GM08714 (cell line): ENCODE results near the gene TCF19.
"Not testable (repeated sequence)": the region's sequence is repeated elsewhere in the genome, so short reads cannot be mapped to it uniquely, and the experiment has no call there.

Experiments
- H3K4me3 ChIP-seq: fragments of 200-500 bp; sonication (Bioruptor generic); 2 replicates; pipeline ENCODE4 v1.5.1; 2014; ENCODE audit warnings: mild to moderate bottlenecking, low read length, inconsistent platforms
- ZNF274 ChIP-seq: IDR thresholded peaks from 2 replicates; pipeline ENCODE4 v1.6.1; 2012; ENCODE audit warnings: mild to moderate bottlenecking, low read depth, low read length

Gene TCF19

DNA sequence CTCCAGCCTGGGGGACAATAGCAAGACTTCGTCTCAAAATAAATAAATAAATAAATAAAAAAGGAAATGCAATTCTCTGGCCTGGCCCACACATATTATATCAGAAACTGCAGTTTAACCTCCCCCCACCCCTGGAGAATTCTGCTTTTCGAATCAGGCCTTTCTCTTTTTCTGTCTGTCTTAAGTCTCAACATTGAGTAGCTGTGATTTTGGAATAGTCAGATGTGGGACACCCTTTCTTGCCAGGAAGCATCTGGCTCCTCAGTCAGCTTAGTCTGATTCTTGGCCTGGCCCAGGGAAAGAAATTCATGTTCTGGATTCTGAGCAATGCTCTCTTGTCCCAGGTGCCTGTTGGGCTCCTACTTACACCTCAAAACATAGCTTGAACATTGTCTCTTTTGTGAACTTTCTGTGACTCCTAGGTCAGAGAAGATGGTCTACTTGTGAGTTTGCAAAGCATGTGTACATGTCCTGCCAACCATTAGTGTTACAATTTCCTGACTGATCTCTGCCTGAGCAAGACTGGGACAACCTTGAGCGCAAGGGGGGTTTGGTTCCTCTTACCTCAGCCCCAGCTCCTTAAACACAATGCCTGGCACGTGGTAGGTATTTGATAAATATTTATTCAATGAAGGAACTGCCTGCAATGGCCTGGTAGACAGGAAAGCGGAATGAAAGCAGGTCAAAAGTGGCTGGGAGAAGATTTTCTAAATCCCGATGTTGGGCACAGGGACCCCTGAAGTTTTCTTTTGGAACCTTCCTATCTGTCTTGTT lies 35.9 kb downstream of the TCF19 start:
- TF ChIP-seq ZNF274 = no peak
- H3K4me3 ChIP-seq = no peak overlapping the region

DNA sequence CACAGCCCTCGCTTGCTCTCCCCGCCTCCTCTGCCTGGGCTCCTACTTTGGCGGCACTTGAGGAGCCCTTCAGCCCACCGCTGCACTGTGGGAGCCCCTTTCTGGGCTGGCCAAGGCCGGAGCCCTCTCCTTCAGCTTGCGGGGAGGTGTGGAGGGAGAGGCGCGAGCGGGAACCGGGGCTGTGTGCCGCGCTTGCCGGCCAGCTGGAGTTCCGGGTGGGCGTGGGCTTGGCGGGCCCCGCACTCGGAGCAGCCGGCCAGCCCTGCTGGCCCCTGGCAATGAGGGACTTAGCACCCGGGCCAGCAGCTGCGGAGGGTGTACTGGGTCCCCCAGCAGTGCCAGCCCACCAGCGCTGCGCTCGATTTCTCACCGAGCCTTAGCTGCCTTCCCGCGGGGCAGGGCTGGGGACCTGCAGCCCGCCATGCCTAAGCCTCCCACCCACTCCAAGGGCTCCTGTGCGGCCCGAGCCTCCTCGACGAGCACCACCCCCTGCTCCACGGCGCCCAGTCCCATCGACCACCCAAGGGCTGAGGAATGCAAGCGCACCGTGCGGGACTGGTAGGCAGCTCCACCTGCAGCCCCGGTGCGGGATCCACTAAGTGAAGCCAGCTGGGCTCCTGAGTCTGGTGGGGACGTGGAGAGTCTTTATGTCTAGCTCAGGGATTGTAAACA lies 37.1 kb downstream of the TCF19 start:
- not testable (repeated sequence) for H3K4me3 ChIP-seq

DNA sequence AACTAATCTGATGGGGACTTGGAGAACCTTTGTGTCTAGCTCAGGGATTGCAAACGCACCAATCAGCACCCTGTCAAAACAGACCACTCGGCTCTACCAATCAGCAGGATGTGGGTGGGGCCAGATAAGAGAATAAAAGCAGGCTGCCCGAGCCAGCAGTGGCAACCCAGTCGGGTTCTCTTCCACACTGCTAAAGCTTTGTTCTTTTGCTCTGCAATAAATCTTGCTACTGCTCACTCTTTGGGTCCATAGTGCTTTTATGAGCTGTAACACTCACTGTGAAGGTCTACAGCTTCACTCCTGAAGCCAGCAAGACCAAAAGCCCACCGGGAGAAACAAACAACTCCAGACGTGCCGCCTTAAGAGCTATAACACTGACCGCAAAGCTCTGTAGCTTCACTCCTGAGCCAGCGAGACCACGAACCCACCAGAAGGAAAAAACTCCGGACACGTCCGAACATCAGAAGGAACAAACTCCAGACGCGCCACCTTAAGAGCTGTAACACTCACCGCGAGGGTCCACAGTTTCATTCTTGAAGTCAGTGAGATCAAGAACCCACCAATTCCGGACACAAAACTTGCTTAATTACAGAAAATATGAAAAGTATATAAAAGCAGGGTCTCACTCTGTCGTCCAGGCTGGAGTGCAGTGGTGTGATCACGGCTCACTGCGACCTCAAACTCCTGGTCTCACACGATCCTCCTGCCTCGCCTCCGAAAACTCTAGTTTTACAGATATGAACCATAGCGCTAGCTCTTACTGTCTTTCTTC lies 38.0 kb downstream of the TCF19 start:
- H3K4me3 ChIP-seq = not testable (repeated sequence)

DNA sequence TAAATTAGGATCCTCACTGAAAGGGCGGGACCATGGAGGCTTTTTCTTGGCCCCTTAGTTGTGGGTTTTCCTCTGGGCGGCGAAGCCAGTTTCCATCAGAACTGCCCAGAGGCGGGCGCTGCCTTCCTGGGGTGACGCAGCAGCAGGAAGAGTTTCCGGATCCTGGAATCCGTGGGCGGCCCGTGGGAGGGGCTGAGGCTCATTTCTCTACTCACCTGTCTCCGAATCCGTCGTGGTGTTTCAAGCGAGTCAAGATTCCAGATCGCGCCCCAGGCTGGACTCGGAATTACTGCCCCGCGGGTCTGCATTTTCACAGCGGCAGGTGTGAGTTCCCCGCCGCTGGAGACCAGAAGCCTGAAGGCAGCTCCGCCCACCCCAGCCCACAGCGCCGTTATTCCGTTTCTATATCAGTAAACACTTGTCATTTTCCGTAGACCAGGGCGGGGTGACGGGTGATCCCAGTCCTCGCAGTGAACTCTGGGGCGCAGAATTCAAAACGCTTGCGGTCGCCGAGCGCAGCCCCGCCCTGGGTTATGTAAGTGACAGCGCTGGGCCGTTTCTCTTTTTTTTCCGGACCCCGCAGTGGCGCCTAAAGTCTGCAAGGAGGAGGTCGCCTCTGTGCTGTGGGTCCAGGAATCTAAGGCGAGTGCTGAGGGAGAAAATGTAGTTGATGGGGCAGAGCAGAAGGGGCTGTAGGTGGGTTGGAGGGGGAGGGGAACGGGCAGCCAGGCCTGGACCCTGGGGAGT lies 39.3 kb downstream of the TCF19 start:
- peak overlapping the region; percentile 85 for H3K4me3 ChIP-seq

DNA sequence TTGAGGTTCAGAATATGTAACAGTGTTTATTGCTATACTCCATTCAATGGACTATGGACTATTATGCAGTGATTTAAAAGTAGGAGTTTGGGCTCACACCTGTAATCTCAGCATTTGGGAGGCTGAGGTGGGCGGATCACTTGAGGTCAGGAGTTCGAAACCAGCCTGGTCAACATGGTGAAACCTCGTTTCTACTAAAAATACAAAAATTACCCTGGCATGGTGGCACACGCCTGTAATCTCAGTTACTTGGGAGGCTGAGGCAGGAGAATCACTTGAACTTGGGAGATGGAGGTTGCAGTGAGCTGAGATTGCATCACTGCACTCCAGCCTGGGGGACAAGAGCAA lies 40.7 kb downstream of the TCF19 start:
- H3K4me3 ChIP-seq = peak overlapping the region; percentile 85; the same call in 1 of the 2 replicates

More for the DNA sequence above, 39.3 kb downstream of the TCF19 start:
- no peak for TF ChIP-seq ZNF274

DNA sequence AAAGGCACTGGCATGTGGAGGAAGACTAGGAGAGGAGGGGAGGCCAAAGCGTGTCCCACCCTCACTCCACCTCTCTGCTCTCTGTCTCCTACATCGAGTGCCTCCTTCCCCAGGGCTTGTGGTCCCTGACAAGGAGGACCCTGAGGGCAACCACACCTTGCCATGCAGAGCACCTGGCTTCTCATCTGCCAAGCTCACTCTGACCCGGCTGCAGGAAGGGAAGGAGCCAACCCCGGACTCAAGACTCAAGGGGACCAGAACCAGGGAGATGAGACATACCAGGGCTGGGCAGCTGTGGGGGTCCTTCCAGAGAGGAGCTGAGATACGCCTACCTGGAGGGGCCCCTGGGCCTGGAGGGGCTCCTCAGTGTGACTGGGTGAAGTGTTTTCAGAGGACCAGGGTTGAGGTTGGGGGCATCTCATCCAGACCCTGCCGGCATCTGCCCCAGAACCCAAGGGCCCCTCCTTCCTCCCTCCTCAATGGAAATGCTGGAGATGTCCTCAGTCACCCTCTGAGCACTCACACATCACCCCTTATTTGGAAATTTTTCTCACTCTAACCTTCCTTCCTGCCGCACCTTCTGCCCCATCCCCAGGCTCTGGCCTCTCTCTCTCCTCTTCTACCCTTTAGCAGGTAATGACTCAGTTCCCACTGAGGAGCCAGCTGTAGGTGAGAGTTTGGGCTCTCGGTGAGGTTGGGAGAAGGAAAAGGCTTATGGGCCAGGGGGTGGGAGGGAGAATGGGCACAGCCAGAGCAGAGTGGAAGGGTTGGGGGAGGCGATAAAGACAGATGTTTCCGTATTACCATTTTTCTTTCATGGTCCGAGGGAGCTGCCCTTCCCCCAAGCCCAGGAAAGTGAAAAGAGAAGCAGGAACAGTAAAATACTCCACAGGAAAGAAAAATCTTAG lies 44.1 kb downstream of the TCF19 start:
- peak overlapping the region; percentile 84; the same call in 1 of the 2 replicates for H3K4me3 ChIP-seq

DNA sequence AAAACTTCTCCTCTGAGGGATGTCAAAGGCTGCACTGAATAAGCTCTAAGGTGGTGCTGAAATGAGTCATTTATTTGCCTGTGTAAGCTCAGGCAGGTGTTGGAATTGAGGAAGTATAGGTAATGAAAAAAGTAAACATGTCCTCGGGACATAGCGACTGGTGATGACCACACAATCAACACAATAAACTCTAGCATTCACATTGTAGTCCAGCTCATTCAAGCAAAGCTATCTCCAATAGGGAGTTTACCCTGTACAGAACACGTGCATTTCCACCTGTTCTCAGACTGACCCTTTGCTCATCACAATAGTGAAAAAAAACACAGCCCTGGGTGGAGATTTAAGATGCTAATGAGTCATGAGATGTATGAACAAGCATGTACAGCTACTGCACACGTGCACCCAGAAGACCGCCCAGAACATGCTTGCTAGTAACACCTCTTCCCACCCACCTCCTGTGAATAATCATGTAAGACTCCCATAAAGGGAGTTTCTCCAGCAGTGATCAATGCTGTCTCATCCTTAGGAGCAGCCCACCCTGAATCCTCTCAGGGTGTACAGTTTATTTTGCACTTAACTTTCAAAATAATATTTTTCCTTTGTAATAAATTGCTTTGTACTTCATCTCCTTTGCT lies 45.1 kb downstream of the TCF19 start:
- H3K4me3 ChIP-seq = peak overlapping the region; percentile 84
- TF ChIP-seq ZNF274 = no peak

More for the DNA sequence above, 44.1 kb downstream of the TCF19 start:
- TF ChIP-seq ZNF274 = no peak

DNA sequence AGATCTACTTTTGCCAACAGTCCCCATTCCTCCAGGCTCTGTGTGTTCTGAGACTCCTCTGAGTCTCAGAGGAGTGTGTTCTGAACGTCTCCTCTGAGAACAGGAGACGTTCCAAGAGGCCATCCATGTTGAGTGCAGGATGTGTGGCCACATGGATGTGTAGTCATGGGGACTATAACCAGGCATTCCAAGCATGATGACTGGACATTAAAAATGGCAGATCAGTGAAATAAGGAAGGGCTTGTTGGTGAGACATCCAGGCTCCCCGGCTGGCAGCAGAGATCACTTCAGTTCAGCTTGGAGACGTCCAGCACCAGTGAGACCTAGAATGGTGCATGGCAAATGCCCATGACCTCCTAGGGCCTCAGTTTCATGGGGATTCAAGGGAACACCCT lies 46.4 kb downstream of the TCF19 start:
- peak overlapping the region; percentile 84; the same call in 1 of the 2 replicates for H3K4me3 ChIP-seq
- no peak for TF ChIP-seq ZNF274

DNA sequence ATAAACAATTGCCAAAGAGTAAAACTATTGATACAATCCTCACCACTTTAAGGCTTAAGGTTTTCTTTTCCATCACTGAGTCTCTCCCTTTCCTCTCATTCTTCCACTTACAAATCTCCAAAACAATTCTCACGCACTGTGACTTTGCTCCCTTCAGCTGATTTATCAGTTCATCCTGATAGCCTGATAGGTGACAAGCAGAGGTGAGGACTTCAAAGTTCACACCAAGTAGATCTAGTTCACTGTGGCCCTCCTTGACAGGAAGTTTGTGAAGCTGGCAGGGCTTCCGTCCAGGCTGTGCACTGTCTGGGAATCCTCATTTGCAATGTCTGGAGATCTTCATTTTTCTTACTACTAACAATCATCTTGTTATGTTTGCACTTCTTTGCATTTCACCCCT lies 47.2 kb downstream of the TCF19 start:
- H3K4me3 ChIP-seq = no peak overlapping the region
- no peak for TF ChIP-seq ZNF274

DNA sequence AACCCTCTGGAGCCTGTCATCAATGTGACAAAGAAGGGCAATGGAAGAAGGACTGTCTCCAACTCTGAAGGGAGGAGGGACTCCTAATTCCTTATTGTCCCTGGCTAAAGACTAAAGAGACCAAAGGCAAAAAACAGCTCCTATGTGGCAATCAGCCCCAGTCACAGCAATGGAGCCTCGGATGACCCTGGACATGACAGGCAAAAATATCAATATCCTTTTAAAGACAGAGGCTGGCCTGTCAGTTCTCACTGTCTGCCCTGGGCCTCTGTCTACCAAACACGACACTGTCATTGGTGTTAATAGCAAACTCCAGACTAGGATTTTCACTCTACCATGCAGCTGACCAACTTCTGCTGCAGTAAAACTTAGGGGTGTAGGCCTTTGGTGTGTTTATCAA lies 50.1 kb downstream of the TCF19 start:
- H3K4me3 ChIP-seq = no peak overlapping the region
- TF ChIP-seq ZNF274 = no peak

DNA sequence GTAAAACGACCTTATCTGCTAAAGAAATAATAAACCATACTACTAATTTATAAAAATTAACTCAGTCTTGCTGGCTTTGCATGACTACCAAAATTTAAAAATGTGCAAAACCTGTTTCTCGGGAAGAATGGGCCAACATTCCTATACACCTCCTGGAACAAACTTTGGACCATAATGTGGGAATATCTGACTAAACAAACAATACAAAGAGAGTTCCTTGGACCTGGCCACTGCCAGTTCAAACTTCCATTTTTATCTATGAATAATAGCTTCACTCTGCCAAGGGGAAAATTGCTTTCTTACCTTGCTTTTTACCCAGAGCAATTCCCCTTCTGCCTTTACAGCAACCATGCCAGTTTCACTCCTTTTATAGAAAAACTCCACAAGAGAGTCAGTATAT lies 50.7 kb downstream of the TCF19 start:
- no peak for TF ChIP-seq ZNF274
- no peak overlapping the region for H3K4me3 ChIP-seq

DNA sequence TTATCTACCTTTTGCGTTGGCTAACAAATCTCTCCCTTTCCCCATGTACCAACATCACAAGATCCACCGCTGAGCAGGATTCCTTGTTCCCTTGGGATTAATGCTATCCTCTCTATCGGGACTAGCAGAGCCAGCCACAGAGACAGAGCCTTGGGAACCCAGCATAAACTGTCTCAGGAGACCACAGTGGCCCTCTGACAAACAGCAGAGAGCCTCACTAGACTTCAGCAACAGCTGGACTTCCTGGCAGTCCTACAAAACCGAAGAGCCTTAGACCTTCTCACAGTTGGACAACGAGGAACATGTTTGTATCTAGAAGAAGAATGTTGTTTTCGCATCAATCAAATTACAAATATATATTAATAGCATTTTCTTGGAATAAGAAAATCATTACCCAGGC lies 51.7 kb downstream of the TCF19 start:
- no peak for TF ChIP-seq ZNF274
- no peak overlapping the region for H3K4me3 ChIP-seq
